ENCODE results near the gene IL1RN.

Gene IL1RN

GRCh38 chr2:113149553-113150257 lies 22.3 kb downstream of the IL1RN start:
- no peak overlapping the region for H3K27ac ChIP-seq
- TF ChIP-seq, protein P1, sequence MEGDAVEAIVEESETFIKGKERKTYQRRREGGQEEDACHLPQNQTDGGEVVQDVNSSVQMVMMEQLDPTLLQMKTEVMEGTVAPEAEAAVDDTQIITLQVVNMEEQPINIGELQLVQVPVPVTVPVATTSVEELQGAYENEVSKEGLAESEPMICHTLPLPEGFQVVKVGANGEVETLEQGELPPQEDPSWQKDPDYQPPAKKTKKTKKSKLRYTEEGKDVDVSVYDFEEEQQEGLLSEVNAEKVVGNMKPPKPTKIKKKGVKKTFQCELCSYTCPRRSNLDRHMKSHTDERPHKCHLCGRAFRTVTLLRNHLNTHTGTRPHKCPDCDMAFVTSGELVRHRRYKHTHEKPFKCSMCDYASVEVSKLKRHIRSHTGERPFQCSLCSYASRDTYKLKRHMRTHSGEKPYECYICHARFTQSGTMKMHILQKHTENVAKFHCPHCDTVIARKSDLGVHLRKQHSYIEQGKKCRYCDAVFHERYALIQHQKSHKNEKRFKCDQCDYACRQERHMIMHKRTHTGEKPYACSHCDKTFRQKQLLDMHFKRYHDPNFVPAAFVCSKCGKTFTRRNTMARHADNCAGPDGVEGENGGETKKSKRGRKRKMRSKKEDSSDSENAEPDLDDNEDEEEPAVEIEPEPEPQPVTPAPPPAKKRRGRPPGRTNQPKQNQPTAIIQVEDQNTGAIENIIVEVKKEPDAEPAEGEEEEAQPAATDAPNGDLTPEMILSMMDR (conservative IDR thresholded peaks at IDR 0.05), result no peak
- TF ChIP-seq ZFX (IDR thresholded peaks at IDR 0.05), result no peak

DNA sequence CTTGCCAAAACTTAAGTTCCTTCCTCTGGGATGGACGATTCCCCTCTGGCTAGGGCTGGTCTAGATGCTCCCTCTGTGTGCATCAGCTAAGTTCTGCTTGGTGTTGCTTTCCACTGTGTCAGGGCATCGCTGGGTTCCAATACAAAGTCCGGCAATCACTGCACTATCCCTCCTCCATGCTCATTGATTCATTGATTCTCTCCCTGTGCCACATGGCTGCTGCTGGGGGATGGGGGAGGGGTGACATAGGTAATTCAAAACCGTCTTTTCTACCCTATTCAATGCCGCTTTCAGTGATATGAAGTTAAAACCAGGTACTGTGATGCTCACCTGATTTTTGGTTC lies 22.8 kb downstream of the IL1RN start:
- no peak for TF ChIP-seq ZFX (IDR thresholded peaks at IDR 0.05)
- TF ChIP-seq, protein P1 (conservative IDR thresholded peaks at IDR 0.05), result no peak
- no peak overlapping the region for H3K27ac ChIP-seq

DNA sequence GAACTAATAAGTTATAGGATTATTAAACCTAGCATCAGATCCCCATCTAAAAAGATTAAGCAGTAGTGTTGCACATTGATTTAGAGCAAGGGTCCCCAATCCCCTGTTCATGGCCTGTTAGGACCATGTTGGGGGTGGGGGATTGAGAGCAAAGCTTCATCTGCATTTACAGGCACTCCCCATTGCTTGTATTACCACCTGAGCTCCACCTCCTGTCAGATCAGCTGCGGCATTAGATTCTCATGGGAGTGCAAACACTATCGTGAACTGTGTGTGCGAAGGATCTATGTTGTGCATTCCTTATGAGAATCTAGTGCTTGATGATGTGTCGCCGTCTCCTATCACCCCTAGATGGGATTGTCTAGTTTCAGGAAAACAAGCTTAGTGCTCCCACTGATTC lies 27.9 kb downstream of the IL1RN start:
- TF ChIP-seq, protein P1 (conservative IDR thresholded peaks at IDR 0.05), result no peak
- TF ChIP-seq ZFX (IDR thresholded peaks at IDR 0.05), result no peak
- H3K27ac ChIP-seq, result no peak overlapping the region

DNA sequence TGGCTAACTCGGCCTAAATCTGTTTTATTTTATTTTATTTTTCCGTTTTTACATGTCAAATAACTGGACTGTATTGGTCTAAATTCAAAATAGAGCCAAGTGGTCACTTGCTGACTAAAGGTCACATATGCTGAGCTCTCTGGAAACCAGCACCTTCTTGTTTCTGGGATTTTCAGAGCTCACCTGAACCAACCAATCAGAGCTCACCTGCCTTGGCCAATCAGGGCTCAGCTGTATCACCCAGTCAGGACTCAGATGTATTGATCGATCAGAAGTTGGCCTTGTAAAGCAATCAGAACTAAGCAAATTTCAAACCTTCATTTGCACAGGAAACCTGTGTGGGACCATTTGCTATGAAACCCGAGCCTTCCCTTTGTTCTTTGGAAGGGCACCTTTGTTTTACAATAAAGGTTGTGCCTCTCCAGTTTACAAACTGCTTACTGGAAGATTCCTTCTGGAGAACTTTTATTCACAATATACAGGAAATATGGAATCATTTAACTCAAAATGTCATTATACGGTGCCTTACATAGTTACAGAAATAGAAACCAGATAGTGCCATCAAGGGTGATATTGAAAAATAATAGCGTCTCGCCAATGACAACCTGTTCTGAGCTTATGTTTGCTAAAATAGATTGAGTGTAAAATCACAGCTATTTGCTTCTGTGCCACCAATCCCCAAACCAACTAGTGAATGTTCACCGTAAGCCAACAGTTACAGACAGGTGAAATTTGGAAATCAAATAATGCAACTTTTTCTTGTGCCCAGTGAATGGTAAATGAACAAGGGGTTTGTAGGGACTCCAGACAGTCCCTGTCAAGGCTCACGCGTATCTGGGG lies 29.1 kb downstream of the IL1RN start:
- H3K27ac ChIP-seq, result peak overlapping the region; percentile 97
- TF ChIP-seq, protein P1 (conservative IDR thresholded peaks at IDR 0.05), result no peak
- TF ChIP-seq ZFX (IDR thresholded peaks at IDR 0.05), result no peak

- peak; percentile 54 for TF ChIP-seq ZFX (IDR thresholded peaks at IDR 0.05)
- TF ChIP-seq, protein P1 (conservative IDR thresholded peaks at IDR 0.05), result no peak
- H3K27ac ChIP-seq, result peak overlapping the region; percentile 97
Measured at GRCh38 chr2:113157118-113157896, 29.9 kb downstream of the IL1RN start.

- H3K27ac ChIP-seq, result peak overlapping the region; percentile 97
Measured at GRCh38 chr2:113157897-113158753, 30.7 kb downstream of the IL1RN start.

More at GRCh38 chr2:113157897-113158753, 30.7 kb downstream of the IL1RN start:
- TF ChIP-seq, protein P1 (conservative IDR thresholded peaks at IDR 0.05), result no peak
- TF ChIP-seq ZFX (IDR thresholded peaks at IDR 0.05), result no peak
